ENCODE data around the gene KRTCAP3.

The KRTCAP3 gene

DNA sequence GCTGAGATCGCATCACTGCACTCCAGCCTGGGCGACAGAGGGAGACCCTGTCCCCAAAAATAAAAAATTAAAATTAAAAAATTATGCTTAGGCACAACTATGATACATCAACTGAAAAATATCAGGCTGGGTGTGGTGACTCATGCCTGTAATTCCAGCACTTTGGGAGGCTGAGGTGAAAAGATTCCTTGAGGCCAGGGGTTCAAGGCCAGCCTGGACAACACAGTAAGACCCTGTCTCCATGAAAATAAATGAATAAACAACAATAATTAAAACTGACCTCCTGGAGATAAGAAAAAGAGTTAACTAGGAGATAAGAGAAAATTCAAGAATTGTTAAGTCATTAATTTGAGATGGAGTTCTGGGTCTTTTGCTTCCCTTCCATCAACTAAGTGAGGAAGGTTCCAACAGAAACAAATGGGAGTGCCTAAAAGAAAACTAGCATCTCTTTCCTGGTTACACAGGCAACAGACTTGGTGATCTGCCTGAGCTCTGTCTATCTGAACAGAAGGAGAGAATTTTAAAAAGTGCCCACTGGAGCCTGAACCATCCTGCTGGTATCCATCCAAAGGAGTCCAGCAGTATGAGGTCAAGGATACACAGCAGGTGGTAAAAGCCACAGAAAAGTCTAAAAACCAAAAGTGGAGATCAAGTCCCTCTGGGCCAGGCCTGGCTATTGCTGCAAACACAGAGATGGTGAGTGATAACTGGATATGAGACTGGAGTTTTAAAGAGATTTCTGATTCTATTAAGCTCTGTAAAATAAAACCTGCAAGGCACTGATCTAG, 41.6 kb upstream of the KRTCAP3 start:
- H3F3A ChIP-seq (ENCODE audit: control insufficient read depth, insufficient read depth) = no peaks in the 10 kb centered on the region
- H3K79me2 ChIP-seq (ENCODE audit: control insufficient read depth, low read length) = peaks cover 99% of the 10 kb centered on the region
- H3K4me3 ChIP-seq (ENCODE audit: low read length) = no peak overlapping the region
- no peaks in the 10 kb centered on the region for H3K9me3 ChIP-seq (ENCODE audit: control insufficient read depth, insufficient read depth, low read length)
- no peak overlapping the region for H3K4me2 ChIP-seq (ENCODE audit: low read length)
- H4K20me1 ChIP-seq (ENCODE audit: control insufficient read depth, insufficient read depth, low read depth, low read length) = peaks cover 16% of the 10 kb centered on the region; the same call in 1 of the 2 replicates
- H3K36me3 ChIP-seq (ENCODE audit: control insufficient read depth, low read length) = peaks cover 56% of the 10 kb centered on the region
- no peaks in the 10 kb centered on the region for H3K4me1 ChIP-seq (ENCODE audit: control insufficient read depth, low read length)
- no peak overlapping the region for H3K27ac ChIP-seq (ENCODE audit: low read depth, low read length)
- no peaks in the 10 kb centered on the region for H3K27me3 ChIP-seq (ENCODE audit: control insufficient read depth, low read length)
- H3K9me2 ChIP-seq (replicated peaks; ENCODE audit: control insufficient read depth, low read length) = no peaks in the 10 kb centered on the region
- no peak for TF ChIP-seq EZH2phosphoT487 (IDR thresholded peaks at IDR 0.05; ENCODE audit: borderline replicate concordance, low read length)
- TF ChIP-seq, protein P1, sequence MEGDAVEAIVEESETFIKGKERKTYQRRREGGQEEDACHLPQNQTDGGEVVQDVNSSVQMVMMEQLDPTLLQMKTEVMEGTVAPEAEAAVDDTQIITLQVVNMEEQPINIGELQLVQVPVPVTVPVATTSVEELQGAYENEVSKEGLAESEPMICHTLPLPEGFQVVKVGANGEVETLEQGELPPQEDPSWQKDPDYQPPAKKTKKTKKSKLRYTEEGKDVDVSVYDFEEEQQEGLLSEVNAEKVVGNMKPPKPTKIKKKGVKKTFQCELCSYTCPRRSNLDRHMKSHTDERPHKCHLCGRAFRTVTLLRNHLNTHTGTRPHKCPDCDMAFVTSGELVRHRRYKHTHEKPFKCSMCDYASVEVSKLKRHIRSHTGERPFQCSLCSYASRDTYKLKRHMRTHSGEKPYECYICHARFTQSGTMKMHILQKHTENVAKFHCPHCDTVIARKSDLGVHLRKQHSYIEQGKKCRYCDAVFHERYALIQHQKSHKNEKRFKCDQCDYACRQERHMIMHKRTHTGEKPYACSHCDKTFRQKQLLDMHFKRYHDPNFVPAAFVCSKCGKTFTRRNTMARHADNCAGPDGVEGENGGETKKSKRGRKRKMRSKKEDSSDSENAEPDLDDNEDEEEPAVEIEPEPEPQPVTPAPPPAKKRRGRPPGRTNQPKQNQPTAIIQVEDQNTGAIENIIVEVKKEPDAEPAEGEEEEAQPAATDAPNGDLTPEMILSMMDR (IDR thresholded peaks at IDR 0.05; ENCODE audit: low read depth, low read length, poor library complexity, severe bottlenecking) = no peak

DNA sequence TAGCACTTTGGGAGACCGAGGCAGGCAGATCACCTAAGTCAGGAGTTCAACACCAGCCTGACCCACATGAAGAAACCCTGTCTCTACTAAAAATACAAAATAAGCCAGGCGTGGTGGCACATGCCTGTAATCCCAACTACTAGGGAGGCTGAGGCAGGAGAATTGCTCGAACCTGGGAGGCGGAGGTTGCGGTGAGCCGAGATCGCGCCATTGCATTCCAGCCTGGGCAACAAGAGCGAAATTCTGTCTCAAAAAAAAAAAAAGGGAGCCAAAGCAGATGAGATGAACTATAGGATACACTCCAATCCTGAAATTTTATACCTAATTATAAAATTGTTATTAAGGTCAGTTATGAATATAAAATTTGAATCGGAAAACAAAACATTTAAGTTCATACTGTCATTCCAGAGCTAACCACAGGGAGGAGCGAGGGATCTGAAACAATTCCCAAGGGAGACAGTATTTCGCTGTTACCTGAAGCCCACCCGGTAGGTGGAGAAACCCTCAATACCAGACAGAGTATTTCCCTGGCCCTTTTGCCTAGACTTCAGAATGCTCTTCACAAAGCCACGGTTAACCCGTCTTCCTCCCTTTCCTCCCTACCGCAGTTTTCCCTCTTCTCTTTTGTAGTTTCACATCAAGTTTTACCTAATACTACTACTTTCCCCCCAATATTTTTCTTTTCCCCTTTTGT, 34.2 kb upstream of the KRTCAP3 start:
- H3K36me3 ChIP-seq (ENCODE audit: control insufficient read depth, low read length) = peaks cover 51% of the 10 kb centered on the region
- H4K20me1 ChIP-seq (ENCODE audit: control insufficient read depth, insufficient read depth, low read depth, low read length) = peaks cover 6% of the 10 kb centered on the region; the same call in 1 of the 2 replicates
- H3F3A ChIP-seq (ENCODE audit: control insufficient read depth, insufficient read depth) = no peaks in the 10 kb centered on the region
- H3K4me1 ChIP-seq (ENCODE audit: control insufficient read depth, low read length) = peaks cover 27% of the 10 kb centered on the region
- H3K4me2 ChIP-seq (ENCODE audit: low read length) = peak overlapping the region; percentile 90
- no peaks in the 10 kb centered on the region for H3K9me2 ChIP-seq (replicated peaks; ENCODE audit: control insufficient read depth, low read length)
- H3K27ac ChIP-seq (ENCODE audit: low read depth, low read length) = peak overlapping the region; percentile 78
- H3K79me2 ChIP-seq (ENCODE audit: control insufficient read depth, low read length) = peaks cover 69% of the 10 kb centered on the region
- H3K9me3 ChIP-seq (ENCODE audit: control insufficient read depth, insufficient read depth, low read length) = no peaks in the 10 kb centered on the region
- H3K27me3 ChIP-seq (ENCODE audit: control insufficient read depth, low read length) = 0 out of 2 replicates have a peak, but pooled peaks cover 2% of the 10 kb centered on the region
- TF ChIP-seq, protein P1 (IDR thresholded peaks at IDR 0.05; ENCODE audit: low read depth, low read length, poor library complexity, severe bottlenecking) = peak; percentile 46
- TF ChIP-seq EZH2phosphoT487 (IDR thresholded peaks at IDR 0.05; ENCODE audit: borderline replicate concordance, low read length) = no peak
- H3K4me3 ChIP-seq (ENCODE audit: low read length) = peak overlapping the region; percentile 100

DNA sequence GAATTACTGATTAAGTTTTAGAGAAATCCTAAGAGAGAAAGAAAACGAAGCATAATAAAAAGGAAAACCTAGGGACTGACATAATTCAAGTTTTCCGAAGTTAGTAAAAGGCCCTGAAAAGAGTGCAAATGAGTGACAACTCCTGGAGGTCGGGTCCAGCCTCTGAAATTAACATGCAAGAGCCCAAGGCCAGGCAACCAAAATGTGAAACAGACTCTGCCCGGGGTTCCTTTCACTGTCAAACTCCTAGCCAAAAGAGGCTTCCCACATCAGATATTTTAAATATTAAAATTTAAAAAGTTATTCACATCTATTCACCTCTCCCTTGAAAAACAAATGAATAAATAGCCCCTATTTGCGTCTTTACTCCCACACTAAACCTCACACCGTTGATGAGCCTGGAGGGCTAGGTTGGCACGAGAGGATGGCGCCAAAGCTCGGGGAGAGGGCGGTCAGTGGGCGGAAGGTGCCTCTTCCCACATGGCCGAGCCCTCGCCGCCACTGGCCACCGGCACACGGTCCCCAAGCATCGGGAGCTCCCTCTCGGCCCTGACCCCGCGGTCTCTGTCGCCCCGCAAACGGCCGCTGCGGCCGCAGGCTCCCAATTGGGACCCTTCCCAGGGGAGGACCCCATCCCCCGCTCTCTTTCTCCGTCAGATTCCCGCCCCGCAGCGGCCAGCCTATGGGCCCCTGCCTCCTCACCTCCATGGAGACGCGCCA, 33.4 kb upstream of the KRTCAP3 start:
- H4K20me1 ChIP-seq (ENCODE audit: control insufficient read depth, insufficient read depth, low read depth, low read length) = peaks cover 6% of the 10 kb centered on the region; the same call in 1 of the 2 replicates
- peaks cover 27% of the 10 kb centered on the region for H3K4me1 ChIP-seq (ENCODE audit: control insufficient read depth, low read length)
- TF ChIP-seq EZH2phosphoT487 (IDR thresholded peaks at IDR 0.05; ENCODE audit: borderline replicate concordance, low read length) = no peak
- TF ChIP-seq, protein P1 (IDR thresholded peaks at IDR 0.05; ENCODE audit: low read depth, low read length, poor library complexity, severe bottlenecking) = no peak
- peak overlapping the region; percentile 90 for H3K4me2 ChIP-seq (ENCODE audit: low read length)
- no peaks in the 10 kb centered on the region for H3K9me3 ChIP-seq (ENCODE audit: control insufficient read depth, insufficient read depth, low read length)
- peak overlapping the region; percentile 78 for H3K27ac ChIP-seq (ENCODE audit: low read depth, low read length)
- H3K27me3 ChIP-seq (ENCODE audit: control insufficient read depth, low read length) = 0 out of 2 replicates have a peak, but pooled peaks cover 2% of the 10 kb centered on the region
- H3K9me2 ChIP-seq (replicated peaks; ENCODE audit: control insufficient read depth, low read length) = no peaks in the 10 kb centered on the region
- H3K4me3 ChIP-seq (ENCODE audit: low read length) = peak overlapping the region; percentile 100
- H3F3A ChIP-seq (ENCODE audit: control insufficient read depth, insufficient read depth) = no peaks in the 10 kb centered on the region
- H3K36me3 ChIP-seq (ENCODE audit: control insufficient read depth, low read length) = peaks cover 45% of the 10 kb centered on the region
- peaks cover 60% of the 10 kb centered on the region for H3K79me2 ChIP-seq (ENCODE audit: control insufficient read depth, low read length)
